MCF 10A (cell line): ENCODE data around the gene ADAMTSL3. TPM values are rescaled to one million over a fixed set of nuclear protein-coding genes. Genes with fewer than 3 reads are reported as not detected.

Experiments used
- BruUV-seq: library from RNA; stranded (reverse); fragments of 400-500 nt; replicated peaks from 2 replicates; lab custom pipeline; 2021; lab: Mats Ljungman, UMichigan
- CTCF ChIA-PET: fragments of 300-600 bp; sonication (Branson Sonifier 250); formaldehyde crosslinking; extraction: SDS; loops from one replicate; lab custom pipeline; 2021; ENCODE audit warnings: antibody characterized with exemption, inconsistent platforms; lab: Yijun Ruan, JAX
- POLR2A ChIA-PET: fragments of 300-600, 350-650 bp; sonication (Branson Sonifier 250); formaldehyde crosslinking; extraction: SDS; loops from one replicate; lab custom pipeline; 2020; ENCODE audit warnings: antibody characterized with exemption, inconsistent platforms; lab: Yijun Ruan, JAX
- DNase-seq: peaks from one replicate; pipeline ENCODE4 v3.0.0-alpha.2; 2018; ENCODE audit not compliant: unreplicated experiment
- H3K27ac Mint-ChIP-seq: one replicate; pipeline ENCODE4 v1.8.0; 2022; ENCODE audit warnings: mild to moderate bottlenecking, low read depth, mixed read lengths; ENCODE audit not compliant: unreplicated experiment
- H3K27me3 Mint-ChIP-seq: one replicate; pipeline ENCODE4 v1.8.0; 2022; ENCODE audit warnings: mixed read lengths; ENCODE audit not compliant: insufficient read depth, unreplicated experiment
- H3K36me3 Mint-ChIP-seq: one replicate; pipeline ENCODE4 v1.8.0; 2022; ENCODE audit warnings: mild to moderate bottlenecking, moderate library complexity, mixed read lengths; ENCODE audit not compliant: insufficient read depth, unreplicated experiment
- H3K4me1 Mint-ChIP-seq: one replicate; pipeline ENCODE4 v1.8.0; 2022; ENCODE audit warnings: mixed read lengths; ENCODE audit not compliant: insufficient read depth, unreplicated experiment
- H3K4me3 Mint-ChIP-seq: one replicate; pipeline ENCODE4 v1.8.0; 2022; ENCODE audit warnings: mild to moderate bottlenecking, moderate library complexity, mixed read lengths; ENCODE audit not compliant: unreplicated experiment
- H3K9me3 Mint-ChIP-seq: one replicate; pipeline ENCODE4 v1.8.0; 2022; ENCODE audit warnings: mixed read lengths; ENCODE audit not compliant: unreplicated experiment
- intact Hi-C: fragments of 100-400 bp; cut with micrococcal nuclease; formaldehyde crosslinking; loops from 2 replicates; pipeline ENCODE4 v1.14.1; 2022
- total RNA-seq: library from RNA; stranded (reverse); gene quantifications from 2 replicates; pipeline ENCODE4 v1.2.3, GENCODE V29; 2022
- TF ChIP-seq, protein P1 (sequence below): fragments of 200-600 bp; IDR thresholded peaks from one replicate; pipeline ENCODE4 v1.8.0; 2022; ENCODE audit warnings: antibody characterized with exemption, mild to moderate bottlenecking; ENCODE audit not compliant: unreplicated experiment

Gene ADAMTSL3
- total RNA-seq, 1 experiment from 2014 or later = 1.2 TPM

DNA sequence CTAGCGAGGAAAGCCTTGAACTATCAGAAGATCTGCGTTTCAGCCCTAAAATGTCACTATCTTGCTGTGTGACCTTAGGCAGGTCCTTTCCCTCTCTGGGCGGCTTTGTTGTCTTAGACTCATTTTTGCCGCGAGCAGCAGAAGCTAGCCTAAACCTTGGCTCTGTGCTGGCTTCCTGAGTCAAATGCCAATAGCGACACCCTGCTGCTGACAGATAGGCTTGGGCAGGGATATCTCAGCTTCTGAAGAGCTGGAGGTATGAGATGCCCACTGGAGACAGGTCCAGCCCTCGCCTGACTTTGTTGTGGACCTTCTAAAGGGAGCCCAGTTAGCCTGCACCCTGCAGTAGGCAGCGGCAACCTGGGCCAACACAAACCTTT lies 1.3 kb downstream of the ADAMTSL3 start:
- no peak for DNase-seq
- intact Hi-C loops = no loop called here
- no peaks in the 10 kb centered on the region for H3K36me3 Mint-ChIP-seq

GRCh38 chr15:83656192-83656591 lies 2.3 kb downstream of the ADAMTSL3 start:
- intact Hi-C loops = no loop called here
- no TSS peak for BruUV-seq
- Mint-ChIP-seq H3K4me3 (no peak overlapping the region), H3K9me3 (no peaks in the 10 kb centered on the region), H3K27me3 (no peaks in the 10 kb centered on the region), H3K36me3 (no peaks in the 10 kb centered on the region), H3K4me1 (no peaks in the 10 kb centered on the region), H3K27ac (no peak overlapping the region)
- POLR2A ChIA-PET = no interaction called here
- no peak for DNase-seq
- CTCF ChIA-PET = interaction anchor here (2.0 kb wide), 1 partner anchor 378 kb away, joined by 11 read pairs; no protein-coding TSS in a partner anchor
- TF ChIP-seq, protein P1, sequence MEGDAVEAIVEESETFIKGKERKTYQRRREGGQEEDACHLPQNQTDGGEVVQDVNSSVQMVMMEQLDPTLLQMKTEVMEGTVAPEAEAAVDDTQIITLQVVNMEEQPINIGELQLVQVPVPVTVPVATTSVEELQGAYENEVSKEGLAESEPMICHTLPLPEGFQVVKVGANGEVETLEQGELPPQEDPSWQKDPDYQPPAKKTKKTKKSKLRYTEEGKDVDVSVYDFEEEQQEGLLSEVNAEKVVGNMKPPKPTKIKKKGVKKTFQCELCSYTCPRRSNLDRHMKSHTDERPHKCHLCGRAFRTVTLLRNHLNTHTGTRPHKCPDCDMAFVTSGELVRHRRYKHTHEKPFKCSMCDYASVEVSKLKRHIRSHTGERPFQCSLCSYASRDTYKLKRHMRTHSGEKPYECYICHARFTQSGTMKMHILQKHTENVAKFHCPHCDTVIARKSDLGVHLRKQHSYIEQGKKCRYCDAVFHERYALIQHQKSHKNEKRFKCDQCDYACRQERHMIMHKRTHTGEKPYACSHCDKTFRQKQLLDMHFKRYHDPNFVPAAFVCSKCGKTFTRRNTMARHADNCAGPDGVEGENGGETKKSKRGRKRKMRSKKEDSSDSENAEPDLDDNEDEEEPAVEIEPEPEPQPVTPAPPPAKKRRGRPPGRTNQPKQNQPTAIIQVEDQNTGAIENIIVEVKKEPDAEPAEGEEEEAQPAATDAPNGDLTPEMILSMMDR = no peak

More for the DNA sequence above, 1.3 kb downstream of the ADAMTSL3 start:
- no TSS peak for BruUV-seq
- Mint-ChIP-seq H3K27me3 (no peaks in the 10 kb centered on the region), H3K4me1 (no peaks in the 10 kb centered on the region), H3K9me3 (no peaks in the 10 kb centered on the region), H3K4me3 (no peak overlapping the region), H3K27ac (no peak overlapping the region)
- POLR2A ChIA-PET = no interaction called here
- CTCF ChIA-PET = interaction anchor here (2.0 kb wide), 1 partner anchor 379 kb away, joined by 11 read pairs; no protein-coding TSS in a partner anchor
- TF ChIP-seq, protein P1 = no peak

DNA sequence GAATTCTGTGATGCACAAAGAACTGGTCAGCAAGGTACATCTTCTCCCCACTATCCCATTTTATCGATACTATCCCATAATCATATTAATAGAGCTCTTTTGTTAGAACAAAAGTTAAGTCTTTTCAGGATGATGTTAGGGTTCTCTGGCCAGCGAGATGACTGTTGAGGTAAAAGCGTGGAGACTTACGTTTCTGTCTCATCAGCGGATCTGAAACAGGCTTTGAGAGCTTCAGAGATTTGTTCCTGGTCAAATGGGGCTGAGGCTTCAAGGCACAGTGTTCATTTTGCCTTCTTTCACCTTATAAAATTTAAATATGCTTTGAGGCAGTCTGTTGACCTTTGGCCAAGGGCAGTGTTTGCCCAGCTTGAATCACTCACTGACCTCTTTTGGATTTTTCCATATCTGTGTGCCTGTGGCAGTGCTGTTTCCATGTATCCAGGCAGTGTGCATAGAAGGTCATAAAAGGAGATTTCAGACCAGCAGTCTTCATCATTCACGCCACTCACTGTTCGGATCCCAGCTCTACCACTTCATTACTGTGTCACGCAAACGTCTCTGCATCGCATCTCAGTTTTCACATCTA lies 3.1 kb downstream of the ADAMTSL3 start:
- ChIA-PET POLR2A (no interaction called here), CTCF (interaction anchor here (1.1 to 2.0 kb wide), 2 partner anchors 12 to 378 kb away, joined by 5 to 11 read pairs; no protein-coding TSS in a partner anchor)
- TF ChIP-seq, protein P1 = no peak
- DNase-seq = no peak
- Mint-ChIP-seq H3K27me3 (no peaks in the 10 kb centered on the region), H3K9me3 (no peaks in the 10 kb centered on the region), H3K27ac (no peak overlapping the region), H3K4me1 (no peaks in the 10 kb centered on the region), H3K36me3 (no peaks in the 10 kb centered on the region), H3K4me3 (no peak overlapping the region)
- intact Hi-C loops = no loop called here
- BruUV-seq = no TSS peak

DNA sequence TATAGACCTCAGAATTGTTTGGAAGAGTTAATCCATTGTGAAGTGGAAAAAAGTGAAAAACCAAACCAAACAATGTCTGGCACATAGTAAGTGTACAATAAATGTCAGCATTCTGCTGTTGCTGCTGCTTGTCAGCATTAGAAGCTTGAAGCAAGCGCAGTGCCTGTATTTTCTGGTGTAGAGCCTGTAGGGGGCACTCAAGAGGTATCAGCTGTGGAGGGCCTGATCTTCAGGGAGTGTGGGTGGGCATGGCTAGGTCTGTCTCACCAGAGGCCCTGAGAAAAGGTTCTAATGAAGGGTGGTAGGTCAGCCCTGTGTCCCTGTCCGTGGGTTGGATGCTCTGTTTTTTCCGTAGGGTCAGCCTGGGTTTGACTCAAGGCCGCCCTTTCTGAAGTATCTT lies 3.6 kb downstream of the ADAMTSL3 start:
- TF ChIP-seq, protein P1 = no peak
- no peaks in the 10 kb centered on the region for H3K9me3 Mint-ChIP-seq
- no peak overlapping the region for H3K27ac Mint-ChIP-seq
- no TSS peak for BruUV-seq
- no peaks in the 10 kb centered on the region for H3K4me1 Mint-ChIP-seq
- intact Hi-C loops = no loop called here
- POLR2A ChIA-PET = no interaction called here
- H3K36me3 Mint-ChIP-seq = no peaks in the 10 kb centered on the region
- DNase-seq = no peak
- CTCF ChIA-PET = interaction anchor here (0.8 to 1.1 kb wide), 2 partner anchors 13 to 234 kb away, joined by 3 to 5 read pairs; no protein-coding TSS in a partner anchor
- no peaks in the 10 kb centered on the region for H3K27me3 Mint-ChIP-seq
- H3K4me3 Mint-ChIP-seq = no peak overlapping the region
